NCI-H128 (cell line): ENCODE data around the gene RBM46.

ENCODE experiments used
- DNase-seq: peaks from one replicate; lab custom pipeline; 2025; ENCODE audit not compliant: unreplicated experiment; lab: John Stamatoyannopoulos, UW

The RBM46 gene, protein sequence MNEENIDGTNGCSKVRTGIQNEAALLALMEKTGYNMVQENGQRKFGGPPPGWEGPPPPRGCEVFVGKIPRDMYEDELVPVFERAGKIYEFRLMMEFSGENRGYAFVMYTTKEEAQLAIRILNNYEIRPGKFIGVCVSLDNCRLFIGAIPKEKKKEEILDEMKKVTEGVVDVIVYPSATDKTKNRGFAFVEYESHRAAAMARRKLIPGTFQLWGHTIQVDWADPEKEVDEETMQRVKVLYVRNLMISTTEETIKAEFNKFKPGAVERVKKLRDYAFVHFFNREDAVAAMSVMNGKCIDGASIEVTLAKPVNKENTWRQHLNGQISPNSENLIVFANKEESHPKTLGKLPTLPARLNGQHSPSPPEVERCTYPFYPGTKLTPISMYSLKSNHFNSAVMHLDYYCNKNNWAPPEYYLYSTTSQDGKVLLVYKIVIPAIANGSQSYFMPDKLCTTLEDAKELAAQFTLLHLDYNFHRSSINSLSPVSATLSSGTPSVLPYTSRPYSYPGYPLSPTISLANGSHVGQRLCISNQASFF

DNA sequence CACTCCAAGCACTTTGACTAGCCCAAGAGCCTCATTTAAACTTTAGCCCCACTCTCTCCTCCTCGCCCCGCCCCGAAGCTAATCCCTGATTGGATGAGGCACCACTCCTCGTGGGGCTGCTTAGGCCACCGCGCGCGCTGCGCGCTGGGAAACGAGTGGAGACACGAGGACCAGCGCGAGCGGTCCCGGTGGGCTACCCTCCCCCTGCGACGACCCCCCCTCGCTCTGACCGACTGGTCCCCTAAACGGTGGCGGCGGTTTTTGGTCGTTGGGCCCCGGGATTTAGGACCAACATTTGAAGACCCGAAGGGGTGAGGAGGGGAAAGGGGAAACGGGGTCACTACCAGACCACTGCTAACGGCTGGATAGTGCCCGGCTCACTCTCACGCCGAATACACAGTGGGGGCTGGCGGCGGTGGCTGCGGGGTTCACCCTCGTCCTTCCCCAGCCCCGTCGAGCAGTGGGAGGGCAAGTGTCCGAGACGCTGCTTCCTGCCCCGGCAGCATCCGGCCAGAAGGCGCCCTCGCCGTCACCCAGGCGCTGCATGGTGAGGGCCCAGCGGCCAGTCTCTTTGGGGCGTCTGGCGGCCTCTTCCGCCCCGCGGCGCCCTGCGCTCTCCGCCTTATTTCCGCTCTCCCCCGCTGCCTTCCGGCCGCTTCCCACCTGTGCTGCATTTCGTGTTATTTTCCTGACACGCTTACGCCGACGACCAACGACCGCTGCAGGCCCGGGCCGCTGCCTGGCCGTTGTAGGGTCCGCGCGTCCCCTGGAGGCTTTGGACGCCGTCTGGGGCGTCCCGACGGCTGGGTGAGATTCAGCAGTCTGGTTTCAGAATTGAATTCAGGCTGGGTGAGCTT, at the start of gene RBM46:
TSS of gene RBM46 (plus strand) at position 147 of the 857 bp plus-strand sequence. CDS start 15,481 bp downstream, outside the sequence.
- DNase-seq = no peak

- no peak for DNase-seq
Observed at GRCh38 chr4:154731756-154732155, 49.3 kb upstream of the RBM46 start.

GRCh38 chr4:154732669-154733068, 48.4 kb upstream of the RBM46 start:
- DNase-seq = no peak

- DNase-seq = no peak
Observed at GRCh38 chr4:154736770-154737169, 44.3 kb upstream of the RBM46 start.

- no peak for DNase-seq
Observed at GRCh38 chr4:154738426-154738825, 42.6 kb upstream of the RBM46 start.

DNA sequence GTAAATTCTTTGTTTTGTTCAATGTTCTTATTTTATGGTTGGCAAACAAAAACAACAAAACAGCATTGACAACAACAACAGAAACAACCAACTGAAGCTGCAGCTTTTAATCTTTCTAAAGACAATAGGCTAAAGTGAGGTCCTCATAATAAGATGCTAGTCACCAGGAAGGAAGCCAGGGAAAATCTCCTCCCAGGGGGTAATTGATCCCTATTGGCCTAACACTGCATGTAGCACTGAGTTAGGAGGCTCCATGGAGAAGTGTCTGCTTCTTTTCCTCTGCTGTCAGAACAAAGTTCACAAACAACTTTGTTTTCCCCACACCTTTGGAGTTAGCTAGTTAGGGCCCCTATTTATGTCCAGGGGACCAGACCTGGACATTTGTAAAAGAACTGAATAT, 42.0 kb upstream of the RBM46 start:
- no peak for DNase-seq

GRCh38 chr4:154740462-154740861, 40.6 kb upstream of the RBM46 start:
- DNase-seq = no peak

DNA sequence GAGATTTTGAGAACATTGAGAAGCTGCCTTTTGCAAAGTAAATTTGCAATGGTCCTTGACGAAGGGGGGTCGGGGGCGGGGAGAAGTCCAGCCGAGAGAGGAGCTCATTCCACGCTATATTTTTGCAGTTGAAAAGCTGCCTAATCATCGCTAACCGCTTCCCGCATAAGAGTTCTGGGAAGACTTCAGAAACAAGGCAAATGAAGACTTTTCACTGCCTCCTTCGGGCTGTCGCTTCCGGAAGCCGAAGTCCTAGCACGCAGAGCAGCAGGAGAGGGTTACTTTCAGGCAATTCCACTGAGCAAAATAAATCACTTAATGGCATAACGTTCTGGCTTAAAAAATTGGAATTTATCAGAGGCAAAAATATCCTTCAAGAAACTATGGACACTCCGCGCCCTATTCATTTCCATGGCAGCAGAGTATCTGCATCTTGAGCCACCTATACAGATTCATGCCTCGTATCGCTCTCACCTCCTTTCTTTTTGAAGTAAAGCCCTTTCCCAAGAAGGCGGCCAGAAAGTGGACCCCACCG, 39.9 kb upstream of the RBM46 start:
- no peak for DNase-seq

GRCh38 chr4:154741922-154742850, 38.9 kb upstream of the RBM46 start:
- DNase-seq = no peak

DNA sequence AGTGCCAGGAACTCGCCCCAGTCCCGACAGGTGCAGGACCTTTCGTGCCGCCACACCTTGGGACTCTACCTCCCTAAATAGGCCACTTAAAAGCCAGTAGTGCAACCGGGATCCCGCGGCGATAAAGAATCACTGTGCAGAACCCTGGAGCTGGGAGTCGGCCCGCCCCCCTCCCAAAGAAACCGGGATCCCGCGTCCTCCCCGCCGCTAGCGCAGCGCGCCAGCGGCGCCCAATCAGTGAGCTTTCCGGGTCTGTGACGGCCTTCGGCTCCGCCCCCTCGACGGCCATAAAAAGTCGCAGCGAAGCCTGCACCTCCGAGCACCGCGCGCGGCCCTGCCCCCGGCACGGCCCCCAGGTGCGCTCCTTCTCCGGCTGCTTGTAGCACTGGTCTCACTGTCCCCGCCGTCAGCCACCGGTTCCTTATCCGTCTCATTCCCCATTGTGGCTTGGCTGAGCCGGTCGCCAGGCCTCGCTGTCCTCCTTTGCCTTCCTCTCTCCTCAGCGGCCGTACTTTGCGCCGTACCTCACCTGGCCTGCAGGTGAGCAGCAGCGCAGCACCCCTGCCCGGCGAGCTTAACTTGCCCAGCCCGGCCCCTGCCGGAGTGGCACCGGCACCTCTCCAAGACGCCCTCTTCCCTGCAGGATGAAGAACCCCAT, 37.3 kb upstream of the RBM46 start, which contains the start of gene LRAT:
TSS of gene LRAT (plus strand) at position 318 of the 658 bp plus-strand sequence. CDS start at position 645, 327 bp downstream.
- no peak for DNase-seq

GRCh38 chr4:154744341-154744926, 36.6 kb upstream of the RBM46 start:
- DNase-seq = no peak

- DNase-seq = no peak
Observed at GRCh38 chr4:154757713-154758112, 23.4 kb upstream of the RBM46 start.

GRCh38 chr4:154760895-154761294, 20.2 kb upstream of the RBM46 start:
- no peak for DNase-seq

GRCh38 chr4:154778264-154778663, 2.8 kb upstream of the RBM46 start:
- no peak for DNase-seq

GRCh38 chr4:154779362-154779947, 1.6 kb upstream of the RBM46 start:
- DNase-seq = no peak

DNA sequence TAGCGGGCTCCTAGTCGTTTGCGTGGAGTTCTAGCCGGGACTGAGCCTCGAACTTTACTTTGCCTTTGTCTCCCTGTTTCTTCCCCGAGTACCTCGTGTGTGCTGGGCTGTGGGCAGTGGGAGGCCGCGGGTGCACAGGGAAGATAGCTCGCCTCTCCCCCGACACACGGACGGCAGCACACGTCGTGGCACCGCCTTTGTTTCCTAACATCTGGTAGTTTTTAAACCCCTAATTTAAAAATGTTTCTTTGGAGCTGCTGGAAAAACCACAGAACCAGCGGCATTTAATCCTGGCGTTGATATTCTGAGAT, 866 bp downstream of the RBM46 start:
- no peak for DNase-seq

- DNase-seq = no peak
Observed at GRCh38 chr4:154807042-154807630, 26.1 kb downstream of the RBM46 start.

DNA sequence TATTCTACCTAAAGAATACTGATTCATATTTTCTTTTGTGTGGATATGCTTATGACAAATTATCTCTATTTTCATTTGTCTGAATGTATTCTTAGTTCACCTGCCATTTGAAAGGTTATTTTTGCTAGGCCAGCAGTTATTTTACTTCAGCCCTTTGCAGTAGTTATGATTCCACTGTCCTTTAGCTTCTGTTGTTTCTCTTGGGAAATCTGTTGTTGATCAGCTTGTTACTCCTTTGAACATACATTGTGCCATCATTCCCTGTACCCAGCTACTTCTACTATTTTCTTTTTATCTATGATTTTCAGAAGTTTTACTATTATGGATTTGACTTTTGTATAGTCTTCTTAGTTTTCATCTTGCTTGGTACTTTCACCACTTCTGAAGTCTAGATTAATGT, 37.2 kb downstream of the RBM46 start:
- no peak for DNase-seq

DNA sequence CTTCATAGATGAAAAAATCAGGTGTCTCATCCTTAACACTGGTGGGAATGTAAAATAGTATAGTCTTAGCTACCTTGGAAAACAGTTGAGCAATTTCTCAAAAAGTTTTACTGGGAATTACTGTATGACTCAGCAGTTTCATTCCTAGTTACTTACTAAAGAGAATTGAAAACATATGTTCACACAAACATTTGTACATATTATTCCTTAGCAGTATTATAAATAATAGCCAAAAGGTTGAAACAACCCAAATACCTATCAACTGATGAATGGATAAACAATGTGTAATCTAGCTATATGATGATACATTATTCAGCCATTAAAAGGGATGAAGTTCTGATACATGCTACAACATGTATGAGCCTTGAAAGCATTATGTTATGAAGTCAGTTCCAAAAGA, 41.7 kb downstream of the RBM46 start:
- no peak for DNase-seq
